IMR-90 (cell line): ENCODE measurements around the gene TMEM14A.

Experiments used
- BHLHE40 ChIP-seq: fragments of 150-350 bp; IDR thresholded peaks from 2 replicates; pipeline ENCODE4 v1.6.1; 2016; ENCODE audit warnings: mild to moderate bottlenecking, low read depth, low read length
- CTCF ChIP-seq: conservative IDR thresholded peaks from 2 replicates; pipeline ENCODE4 v1.5.1; 2012; ENCODE audit warnings: mild to moderate bottlenecking, low read depth, low read length, improper control_type of control experiment
- MXI1 ChIP-seq: IDR thresholded peaks from 2 replicates; pipeline ENCODE4 v1.6.1; 2012; ENCODE audit warnings: low read depth, mild to moderate bottlenecking, low read length, moderate library complexity, borderline replicate concordance
- NFE2L2 ChIP-seq: fragments of 150-350 bp; IDR thresholded peaks from 2 replicates; pipeline ENCODE4 v1.6.1; 2016; ENCODE audit warnings: low read depth, mild to moderate bottlenecking, low read length
- POLR2A ChIP-seq: IDR thresholded peaks from 2 replicates; pipeline ENCODE4 v1.6.1; 2012; ENCODE audit warnings: mild to moderate bottlenecking, low read depth, low read length
- RAD21 ChIP-seq: IDR thresholded peaks from 2 replicates; pipeline ENCODE4 v1.6.1; 2012; ENCODE audit warnings: low read length, improper control_type of control experiment
- TF ChIP-seq, protein P1 (sequence below): fragments of 150-350 bp; IDR thresholded peaks from 2 replicates; pipeline ENCODE4 v1.6.1; 2016; ENCODE audit warnings: low read depth, mild to moderate bottlenecking, low read length, moderate library complexity, borderline replicate concordance

DNA sequence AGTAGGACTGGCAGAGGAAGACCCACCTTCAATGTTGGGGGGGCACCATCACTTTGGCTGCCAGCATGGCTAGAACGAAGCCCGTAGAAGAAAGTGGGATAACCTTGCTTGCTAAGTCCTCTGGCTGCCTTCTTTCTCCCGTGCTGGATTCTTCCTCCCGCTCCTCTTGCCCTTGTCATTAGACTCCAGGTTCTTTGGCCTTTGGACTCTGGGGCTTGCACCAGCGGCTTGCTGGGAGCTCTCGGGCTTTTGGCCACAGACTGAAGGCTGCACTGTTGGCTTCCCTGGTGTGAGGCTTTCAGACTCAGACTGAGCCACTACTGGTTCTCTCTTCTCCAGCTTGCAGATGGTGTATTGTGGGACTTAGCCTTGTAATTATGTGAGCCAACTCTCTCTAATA lies 64.2 kb downstream of the TMEM14A start:
- TF ChIP-seq POLR2A = no peak
- TF ChIP-seq CTCF = no peak
- no peak for TF ChIP-seq MXI1
- no peak for TF ChIP-seq RAD21
- no peak for TF ChIP-seq BHLHE40
- TF ChIP-seq, protein P1, sequence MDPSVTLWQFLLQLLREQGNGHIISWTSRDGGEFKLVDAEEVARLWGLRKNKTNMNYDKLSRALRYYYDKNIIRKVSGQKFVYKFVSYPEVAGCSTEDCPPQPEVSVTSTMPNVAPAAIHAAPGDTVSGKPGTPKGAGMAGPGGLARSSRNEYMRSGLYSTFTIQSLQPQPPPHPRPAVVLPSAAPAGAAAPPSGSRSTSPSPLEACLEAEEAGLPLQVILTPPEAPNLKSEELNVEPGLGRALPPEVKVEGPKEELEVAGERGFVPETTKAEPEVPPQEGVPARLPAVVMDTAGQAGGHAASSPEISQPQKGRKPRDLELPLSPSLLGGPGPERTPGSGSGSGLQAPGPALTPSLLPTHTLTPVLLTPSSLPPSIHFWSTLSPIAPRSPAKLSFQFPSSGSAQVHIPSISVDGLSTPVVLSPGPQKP = no peak
- TF ChIP-seq NFE2L2 = no peak
